ENCODE data around the gene C16orf87.
"Not testable (repeated sequence)": the region's sequence is repeated elsewhere in the genome, so short reads cannot be mapped to it uniquely, and the experiment has no call there.

C16orf87 gene

GRCh38 chr16:46830902-46831647 lies at the start of gene C16orf87:
Gene C16orf87, minus strand, starts transcription at chr16:46831180. Its CDS starts 31 bp downstream, at chr16:46831149.
- peak within 1 kb of the TSS; percentile 87 for H3K27ac ChIP-seq
- POLR2A ChIA-PET (ENCODE audit: low non-redundant PET), result interaction anchor here (0.9 kb wide), 1 partner anchor 11 kb away, joined by 3 read pairs; no protein-coding TSS in a partner anchor
- CTCF ChIA-PET, result interaction anchor here (0.6 kb wide), 1 partner anchor 10 kb away, joined by 3 read pairs; no protein-coding TSS in a partner anchor
- no peak for TF ChIP-seq CTCF (conservative IDR thresholded peaks at IDR 0.05; ENCODE audit: low read depth)
- DNase-seq (ENCODE audit: low spot score), result peak; percentile 96

DNA sequence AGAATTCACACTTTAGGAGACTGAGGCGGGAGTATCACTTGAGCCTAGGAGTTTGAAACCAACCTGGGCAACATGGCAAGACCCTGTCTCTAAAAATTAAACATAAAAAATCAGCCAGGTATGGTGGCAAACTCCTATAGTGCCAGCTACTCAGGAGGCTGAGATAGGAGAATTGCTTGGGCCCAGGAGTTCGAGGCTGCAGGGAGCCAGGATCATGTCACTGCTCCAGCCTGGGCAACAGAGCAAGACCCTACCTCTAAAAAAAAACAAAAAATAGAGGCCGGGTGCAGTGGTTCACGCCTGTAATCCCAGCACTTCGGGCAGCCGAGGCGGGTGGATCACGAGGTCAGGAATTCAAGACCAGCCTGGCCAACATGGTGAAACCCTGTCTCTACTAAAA lies 44.3 kb upstream of the C16orf87 start:
- DNase-seq (ENCODE audit: low spot score), result no peak
- ChIA-PET POLR2A (ENCODE audit: low non-redundant PET) (no interaction called here), CTCF (interaction anchor here (0.7 kb wide), 1 partner anchor 29 kb away, joined by 3 read pairs; no protein-coding TSS in a partner anchor)
- TF ChIP-seq CTCF (conservative IDR thresholded peaks at IDR 0.05; ENCODE audit: low read depth), result no peak
- no peak overlapping the region for H3K27ac ChIP-seq

GRCh38 chr16:46873201-46873600 lies 42.2 kb upstream of the C16orf87 start:
- no peak for TF ChIP-seq CTCF (conservative IDR thresholded peaks at IDR 0.05; ENCODE audit: low read depth)
- CTCF ChIA-PET, result interaction anchor here (0.6 kb wide), 1 partner anchor 19 kb away, joined by 4 read pairs; no protein-coding TSS in a partner anchor
- DNase-seq (ENCODE audit: low spot score), result no peak
- POLR2A ChIA-PET (ENCODE audit: low non-redundant PET), result interaction anchor here (0.7 kb wide), 1 partner anchor 8 kb away, joined by 7 read pairs; no protein-coding TSS in a partner anchor
- H3K27ac ChIP-seq, result no peak overlapping the region

DNA sequence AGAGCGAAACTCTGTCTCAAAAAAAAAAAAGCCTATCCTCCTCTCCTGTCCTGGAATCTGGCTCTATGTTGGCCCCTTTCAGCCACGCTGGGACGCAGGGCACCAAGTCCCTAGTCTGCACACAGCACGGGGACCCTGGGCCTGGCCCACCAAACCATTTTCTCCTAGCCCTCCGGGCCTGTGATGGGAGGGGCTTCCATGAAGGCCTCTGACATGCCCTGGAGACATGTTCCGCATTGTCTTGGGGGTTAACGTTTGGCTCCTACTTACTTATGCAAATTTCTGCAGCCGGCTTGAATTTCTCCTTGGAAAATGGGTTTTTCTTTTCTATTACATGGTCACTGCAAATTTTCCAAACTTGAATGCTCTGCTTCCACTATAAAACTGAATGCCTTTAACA lies 40.6 kb upstream of the C16orf87 start:
- H3K27ac ChIP-seq, result no peak overlapping the region
- ChIA-PET CTCF (no interaction called here), POLR2A (ENCODE audit: low non-redundant PET) (no interaction called here)
- TF ChIP-seq CTCF (conservative IDR thresholded peaks at IDR 0.05; ENCODE audit: low read depth), result no peak
- no peak for DNase-seq (ENCODE audit: low spot score)

DNA sequence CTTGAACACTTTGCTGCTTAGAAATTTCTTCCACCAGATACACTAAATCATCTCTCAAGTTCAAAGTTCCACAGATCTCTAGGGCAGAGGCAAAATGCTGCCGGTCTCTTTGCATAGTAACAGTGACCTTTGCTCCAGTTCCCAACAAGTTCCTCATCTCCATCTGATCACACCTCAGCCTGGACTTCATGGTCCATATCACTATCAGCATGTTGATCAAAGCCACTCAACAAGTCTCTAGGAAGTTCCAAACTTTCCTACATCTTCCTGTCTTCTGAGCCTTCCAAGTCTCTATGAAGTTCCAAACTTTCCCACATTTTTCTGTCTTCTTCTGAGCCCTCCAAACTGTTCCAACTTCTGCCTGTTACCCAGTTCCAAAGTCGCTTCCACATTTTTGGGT lies 37.9 kb upstream of the C16orf87 start:
- POLR2A ChIA-PET (ENCODE audit: low non-redundant PET); H3K27ac ChIP-seq; DNase-seq (ENCODE audit: low spot score): not testable (repeated sequence)
- CTCF ChIA-PET, result interaction anchor here (0.6 kb wide), 1 partner anchor 275 kb away, joined by 4 read pairs; the partner anchor contains the start of gene NETO2

DNA sequence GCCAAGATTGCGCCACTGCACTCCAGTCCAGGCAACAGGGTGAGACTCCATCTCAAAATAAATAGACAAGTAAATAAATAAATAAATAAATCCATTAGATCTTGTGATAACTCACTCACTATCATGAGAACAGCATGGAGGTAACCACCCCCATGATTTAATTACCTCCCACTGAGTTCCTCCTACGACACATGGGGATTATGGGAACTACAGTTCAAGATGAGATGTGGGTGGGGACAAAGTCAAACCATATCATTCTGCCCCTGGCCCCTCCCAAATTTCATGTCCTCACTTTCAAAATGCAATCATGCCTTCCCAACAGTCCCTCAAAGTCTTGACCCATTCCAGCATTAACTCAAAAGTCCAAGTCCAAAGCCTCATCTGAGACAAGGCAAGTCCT lies 36.5 kb upstream of the C16orf87 start:
- H3K27ac ChIP-seq; DNase-seq (ENCODE audit: low spot score); POLR2A ChIA-PET (ENCODE audit: low non-redundant PET): not testable (repeated sequence)
- CTCF ChIA-PET, result interaction anchor here (1.0 kb wide), 1 partner anchor 14 kb away, joined by 5 read pairs; no protein-coding TSS in a partner anchor

DNA sequence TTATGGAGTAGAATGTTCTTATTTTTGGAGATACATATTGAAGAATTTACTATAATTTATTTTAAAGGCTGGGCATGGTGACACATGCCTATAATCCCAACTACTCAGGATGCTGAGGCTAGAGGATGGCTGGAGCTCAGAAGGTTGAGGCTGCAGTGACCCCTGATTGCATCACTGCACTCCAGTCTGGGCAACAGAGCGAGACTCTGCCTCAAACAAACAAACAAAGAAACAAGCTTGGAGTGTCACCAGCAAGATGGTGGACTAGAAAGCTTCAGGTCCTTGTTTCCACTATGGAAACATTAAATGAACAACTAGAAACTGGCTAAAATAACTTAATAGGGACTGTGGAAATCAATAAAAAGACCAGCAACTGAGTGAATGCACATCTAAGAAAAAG lies 35.3 kb upstream of the C16orf87 start:
- H3K27ac ChIP-seq, result no peak overlapping the region
- POLR2A ChIA-PET (ENCODE audit: low non-redundant PET), result no interaction called here
- CTCF ChIA-PET, result interaction anchor here (0.8 to 1.0 kb wide), 2 partner anchors 12 to 20 kb away, joined by 3 to 5 read pairs; no protein-coding TSS in a partner anchor
- DNase-seq (ENCODE audit: low spot score), result no peak
- no peak for TF ChIP-seq CTCF (conservative IDR thresholded peaks at IDR 0.05; ENCODE audit: low read depth)

Measured in RWPE1 (cell line).